K562 (cell line): ENCODE measurements around the gene EFNA1. TPM values are rescaled to one million over a fixed set of nuclear protein-coding genes. Genes with fewer than 3 reads are reported as not detected.

Experiments
- ATAC-seq: fragments of 200-7000 bp; cut with Tn5 transposase; 3 replicates; pipeline ENCODE4 v1.9.1; 2020; ENCODE audit warnings: moderate library complexity
- BruUV-seq: library from RNA; stranded (reverse); fragments of 400-500 nt; replicated peaks from 2 replicates; lab custom pipeline; 2021; lab: Mats Ljungman, UMichigan
- CTCF ChIA-PET: fragments of 300-600 bp; formaldehyde crosslinking; extraction: SDS; loops from one replicate; lab custom pipeline; 2021; ENCODE audit warnings: low intra/inter-chr PET ratio; lab: Yijun Ruan, JAX
- POLR2A ChIA-PET: fragments of 300-600, 350-650 bp; sonication (Branson Sonifier 250); formaldehyde crosslinking; extraction: SDS; loops from one replicate; lab custom pipeline; 2021; ENCODE audit warnings: antibody characterized with exemption, inconsistent platforms; lab: Yijun Ruan, JAX
- DNase-seq, 4 experiments: peaks; one replicate each; pipeline versions ENCODE4 v3.0.0 to v3.0.0-alpha.2; 2011 to 2018; ENCODE audit warnings: low spot score in 3 of 4, mixed read lengths in 3 of 4; ENCODE audit errors: extremely low read depth in 1 of 4
- FAIRE-seq: peaks from 2 replicates; lab custom pipeline; 2011; peaks lifted over from hg19 to GRCh38; lab: Jason Lieb, UNC
- H2AFZ ChIP-seq: 2 replicates; pipeline ENCODE4 v1.6.0; 2011; ENCODE audit warnings: low read depth, low read length, control low read depth, inconsistent platforms
- H3K27ac ChIP-seq: fragments of 200-600 bp; 3 replicates; pipeline ENCODE4 v1.8.0; 2011; ENCODE audit warnings: low read depth, mild to moderate bottlenecking, control low read depth, inconsistent platforms, low read length, moderate library complexity, mixed read lengths; ENCODE audit errors: extremely low read depth
- H3K27me3 ChIP-seq, 2 experiments: fragments of 300-600 bp in 1 of 2; 2 replicates in 1 of 2; 3 replicates in 1 of 2; pipeline versions ENCODE4 v1.6.0 to v1.8.0; 2011; ENCODE audit warnings: inconsistent platforms in 2 of 2, low read length in 2 of 2, mild to moderate bottlenecking in 1 of 2, mixed read lengths in 1 of 2, moderate library complexity in 1 of 2; ENCODE audit not compliant: control insufficient read depth in 2 of 2, insufficient read depth in 2 of 2
- H3K36me3 ChIP-seq: fragments of 300-600 bp; 3 replicates; pipeline ENCODE4 v1.8.0; 2011; ENCODE audit warnings: mild to moderate bottlenecking, low read length, inconsistent platforms; ENCODE audit not compliant: control insufficient read depth, insufficient read depth
- H3K4me1 ChIP-seq, 2 experiments: fragments of 200-600 bp in 1 of 2; replicated peaks in 1 of 2; 2 replicates in 1 of 2; 3 replicates in 1 of 2; pipeline versions ENCODE4 v1.5.1 to v1.8.0; 2011; ENCODE audit warnings: inconsistent platforms in 2 of 2, low read length in 2 of 2, mild to moderate bottlenecking in 1 of 2, mixed read lengths in 1 of 2, moderate library complexity in 1 of 2; ENCODE audit not compliant: control insufficient read depth in 2 of 2, insufficient read depth in 2 of 2
- H3K4me2 ChIP-seq: 2 replicates; pipeline ENCODE4 v1.6.1; 2011; ENCODE audit warnings: low read length, control low read depth, inconsistent platforms, mixed read lengths; ENCODE audit not compliant: insufficient read depth
- H3K4me3 ChIP-seq: fragments of 200-600 bp; sonication (generic), shearing (Covaris generic); 2 replicates; pipeline ENCODE4 v1.5.1; 2016; ENCODE audit warnings: control low read depth, inconsistent platforms
- H3K79me2 ChIP-seq: fragments of 200-600 bp; 3 replicates; pipeline ENCODE4 v1.8.0; 2011; ENCODE audit warnings: low read length, inconsistent platforms; ENCODE audit not compliant: control insufficient read depth, insufficient read depth
- H3K9ac ChIP-seq, 2 experiments: 2 replicates each; pipeline versions ENCODE4 v1.6.0 to v1.6.1; 2011; ENCODE audit warnings: low read depth in 2 of 2, low read length in 2 of 2, control low read depth in 1 of 2, inconsistent platforms in 1 of 2, mild to moderate bottlenecking in 1 of 2, mixed read lengths in 1 of 2; ENCODE audit not compliant: insufficient read depth in 1 of 2
- H3K9me1 ChIP-seq: one replicate; pipeline ENCODE4 v1.6.0; 2011; ENCODE audit warnings: inconsistent platforms, mild to moderate bottlenecking, low read length, moderate library complexity; ENCODE audit not compliant: control insufficient read depth, insufficient read depth
- H3K9me3 ChIP-seq: replicated peaks from 2 replicates; pipeline ENCODE4 v1.5.1; 2011; ENCODE audit warnings: low read depth, low read length, inconsistent platforms; ENCODE audit not compliant: control insufficient read depth, insufficient read depth
- H4K20me1 ChIP-seq: replicated peaks from 2 replicates; pipeline ENCODE4 v1.6.1; 2011; ENCODE audit warnings: low read length, inconsistent platforms, mixed read lengths; ENCODE audit not compliant: control insufficient read depth, insufficient read depth
- ATF1 ChIP-seq, 2 experiments: fragments of 450-650 bp in 1 of 2; IDR thresholded peaks; 2 replicates each; pipeline ENCODE4 v1.6.1; 2016; ENCODE audit warnings: missing compliant biosample characterization in 1 of 2, missing genetic modification characterization in 1 of 2
- DIDO1 ChIP-seq: fragments of 450-650 bp; IDR thresholded peaks from 2 replicates; pipeline ENCODE4 v1.6.1; 2016; ENCODE audit warnings: low read depth, missing biosample characterization, missing genetic modification characterization
- EZH2 ChIP-seq: IDR thresholded peaks from 2 replicates; pipeline ENCODE4 v1.6.1; 2012; ENCODE audit warnings: low read depth, mild to moderate bottlenecking, inconsistent platforms, low read length, borderline replicate concordance
- ILK ChIP-seq: fragments of 450-650 bp; IDR thresholded peaks from 2 replicates; pipeline ENCODE4 v1.6.1; 2016; ENCODE audit warnings: missing genetic modification characterization, low read depth, mild to moderate bottlenecking, missing compliant biosample characterization, moderate library complexity, borderline replicate concordance
- MAZ ChIP-seq, 2 experiments: fragments of 450-650 bp in 1 of 2; sonication (generic) in 1 of 2; formaldehyde crosslinking; IDR thresholded peaks in 1 of 2; conservative IDR thresholded peaks in 1 of 2; 2 replicates each; pipeline versions ENCODE4 v1.4.0 to v1.5.0; 2020; ENCODE audit warnings: mild to moderate bottlenecking in 1 of 2, missing genetic modification reagents in 1 of 2
- ZNF212 ChIP-seq: fragments of 450-650 bp; formaldehyde crosslinking; IDR thresholded peaks from 2 replicates; pipeline ENCODE4 v1.4.0; 2020; ENCODE audit warnings: mild to moderate bottlenecking
- ZNF24 ChIP-seq: fragments of 450-650 bp; IDR thresholded peaks from 2 replicates; pipeline ENCODE4 v1.6.1; 2016
- ZNF445 ChIP-seq: fragments of 250-450 bp; sonication (Bioruptor Pico); IDR thresholded peaks from 2 replicates; pipeline ENCODE4 v1.4.0; 2020; ENCODE audit warnings: low read depth, mild to moderate bottlenecking, moderate library complexity
- ZNF57 ChIP-seq: fragments of 450-650 bp; formaldehyde crosslinking; IDR thresholded peaks from 2 replicates; pipeline ENCODE4 v1.4.0; 2020; ENCODE audit warnings: mild to moderate bottlenecking, moderate library complexity
- WGBS: fragments of 100-300 bp; shearing (Covaris generic); methylation state at CpG from one replicate; pipeline ENCODE4 v1.1.6; 2016; ENCODE audit warnings: low coverage, mixed read lengths; ENCODE audit not compliant: insufficient coverage; ENCODE audit errors: missing lambda C conversion rate; 5-methylcytosine and 5-hydroxymethylcytosine counted together
- in situ Hi-C: fragments of 300-500 bp; cut with MboI; formaldehyde crosslinking; loops from 4 replicates; pipeline ENCODE4 v1.15.0; 2018; ENCODE audit warnings: inconsistent platforms, mixed read lengths
- intact Hi-C: fragments of 100-400 bp; cut with micrococcal nuclease; formaldehyde crosslinking; loops from 2 replicates; pipeline ENCODE4 v1.14.2; 2022
- polyA plus RNA-seq, 8 experiments: library from polyadenylated mRNA; depleted of rRNA in 4 of 8; stranded (reverse) in 5 of 8; unstranded in 3 of 8; fragments of >200 nt; fragmentation: Nextera tagmentation in 2 of 8; fragmentation: Illumina TruSeq in 1 of 8; extraction: Ambion mirVana in 2 of 8; extraction: Trizol in 1 of 8; gene quantifications; 2 replicates each; pipeline versions ENCODE4 v1.2.1 to v1.2.3, GENCODE V29; 2011 to 2014; ENCODE audit warnings: inconsistent platforms in 1 of 8, missing spikeins in 1 of 8
- total RNA-seq, 7 experiments: library from RNA; depleted of rRNA in 6 of 7; stranded (reverse); fragments of >200 nt in 6 of 7; fragmentation: Illumina TruSeq in 2 of 7; extraction: Trizol in 2 of 7; gene quantifications; 2 replicates each; pipeline versions ENCODE4 v1.2.1 to v1.2.3, GENCODE V29; 2011 to 2021; ENCODE audit warnings: low replicate concordance in 1 of 7
- TF ChIP-seq, protein P1 (sequence below): fragments of 200-800 bp; sonication (Bioruptor generic); IDR thresholded peaks from 2 replicates; pipeline ENCODE4 v1.6.1; 2017; ENCODE audit warnings: missing genetic modification characterization, missing compliant biosample characterization

EFNA1 gene
- total and polyA plus RNA-seq, 9 of the 15 experiments (the other 6 are each of a cell fraction or from before 2014, with no cell fraction given) = 2.1 to 9.3 (median 3.0) TPM

DNA sequence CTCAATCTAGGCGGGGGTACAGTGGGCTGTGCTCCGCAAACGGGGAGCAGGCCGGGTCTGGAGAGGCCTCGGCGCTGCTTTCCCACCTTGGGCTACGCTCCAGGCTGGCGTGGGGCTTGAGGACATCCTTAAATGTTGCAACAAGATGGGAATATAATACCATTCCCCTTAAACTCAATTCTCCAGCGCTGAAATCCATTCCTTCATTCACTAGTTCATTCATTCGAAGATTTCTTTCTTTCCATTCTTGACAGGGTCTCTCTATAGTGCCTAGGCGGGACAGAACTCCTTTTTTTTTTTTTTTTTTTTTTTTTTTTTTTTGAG lies 12.9 kb downstream of the EFNA1 start:
- TF ChIP-seq ZNF212 (no peak), EZH2 (no peak), DIDO1 (tag) (0 out of 2 replicates have a peak, but pooled peaks have one; percentile 1), ZNF445 (CRISPR knock-in tag) (no peak), MAZ (CRISPR knock-in tag; conservative IDR thresholded peaks at IDR 0.05 in 1 of 2, IDR thresholded peaks at IDR 0.05 in 1 of 2) (0 out of 4 replicates have a peak, but pooled peaks of 1 of the 2 experiments have one; percentile 1), ZNF24 (peak; percentile 84), ATF1 (CRISPR knock-in tag; IDR thresholded peaks at IDR 0.05) (no peak), ATF1 (tag; IDR thresholded peaks at IDR 0.05) (0 out of 2 replicates have a peak, but pooled peaks have one; percentile 3), ILK (tag) (no peak), ZNF57 (CRISPR knock-in tag) (0 out of 2 replicates have a peak, but pooled peaks have one; percentile 28)
- TF ChIP-seq, protein P1, sequence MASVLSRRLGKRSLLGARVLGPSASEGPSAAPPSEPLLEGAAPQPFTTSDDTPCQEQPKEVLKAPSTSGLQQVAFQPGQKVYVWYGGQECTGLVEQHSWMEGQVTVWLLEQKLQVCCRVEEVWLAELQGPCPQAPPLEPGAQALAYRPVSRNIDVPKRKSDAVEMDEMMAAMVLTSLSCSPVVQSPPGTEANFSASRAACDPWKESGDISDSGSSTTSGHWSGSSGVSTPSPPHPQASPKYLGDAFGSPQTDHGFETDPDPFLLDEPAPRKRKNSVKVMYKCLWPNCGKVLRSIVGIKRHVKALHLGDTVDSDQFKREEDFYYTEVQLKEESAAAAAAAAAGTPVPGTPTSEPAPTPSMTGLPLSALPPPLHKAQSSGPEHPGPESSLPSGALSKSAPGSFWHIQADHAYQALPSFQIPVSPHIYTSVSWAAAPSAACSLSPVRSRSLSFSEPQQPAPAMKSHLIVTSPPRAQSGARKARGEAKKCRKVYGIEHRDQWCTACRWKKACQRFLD (CRISPR knock-in tag) = peak; percentile 26; the same call in 1 of the 2 replicates
- 9% methylated on average over 11 of the region's 11 CpGs for WGBS
- peak overlapping the region; percentile 95 for H3K27ac ChIP-seq
- peaks cover 43% of the 10 kb centered on the region for H3K79me2 ChIP-seq
- CTCF ChIA-PET = no interaction called here
- H4K20me1 ChIP-seq = no peaks in the 10 kb centered on the region
- peaks cover 23% of the 10 kb centered on the region for H3K36me3 ChIP-seq
- H3K9me1 ChIP-seq = no peaks in the 10 kb centered on the region
- no TSS peak for BruUV-seq
- intact Hi-C loops (loop anchor here (2.0 kb wide), 1 partner anchor 46 kb away; no protein-coding TSS in a partner anchor), in situ Hi-C loops (no loop called here)
- peak overlapping the region; percentile 79 for H3K4me3 ChIP-seq
- peak overlapping the region; percentile 93 for H2AFZ ChIP-seq
- DNase-seq = no peak
- peak overlapping the region; percentile 93 to 100 for H3K9ac ChIP-seq
- H3K4me1 ChIP-seq = peaks cover 24 to 44% of the 10 kb centered on the region in 2 experiments
- no peak for ATAC-seq
- POLR2A ChIA-PET = interaction anchor here (0.5 to 1.5 kb wide), 3 partner anchors 9 to 158 kb away, joined by 3 to 4 read pairs (median 3); no protein-coding TSS in a partner anchor
- FAIRE-seq = no peak
- peak overlapping the region; percentile 93 for H3K4me2 ChIP-seq
- H3K27me3 ChIP-seq = no peaks in the 10 kb centered on the region
- H3K9me3 ChIP-seq = peaks cover 7% of the 10 kb centered on the region; the same call in 1 of the 2 replicates
